Endothelial cell of umbilical vein (primary cell): ENCODE results near the gene SST. TPM values are rescaled to one million over a fixed set of nuclear protein-coding genes. Genes with fewer than 3 reads are reported as not detected.
"Not testable (repeated sequence)": the region's sequence is repeated elsewhere in the genome, so short reads cannot be mapped to it uniquely, and the experiment has no call there.

Experiments used
- BruUV-seq: library from RNA; stranded (reverse); fragments of 400-500 nt; replicated peaks from 2 replicates; lab custom pipeline; 2021; lab: Mats Ljungman, UMichigan
- CTCF ChIA-PET: fragments of 300-600, 350-600 bp; sonication (Branson Sonifier 250); formaldehyde crosslinking; loops from one replicate; lab custom pipeline; 2021; ENCODE audit warnings: antibody characterized with exemption, inconsistent platforms; lab: Charles Lee
- POLR2A ChIA-PET: fragments of 300-600, 350-600 bp; sonication (Branson Sonifier 250); formaldehyde crosslinking; loops from one replicate; lab custom pipeline; 2021; ENCODE audit warnings: antibody characterized with exemption, inconsistent platforms; lab: Charles Lee
- DNase-seq: peaks from one replicate; pipeline ENCODE4 v3.0.0-alpha.2; 2011; ENCODE audit warnings: low read depth, low spot score
- FAIRE-seq: peaks from 2 replicates; lab custom pipeline; 2011; peaks lifted over from hg19 to GRCh38; lab: Jason Lieb, UNC
- H2AFZ ChIP-seq: 2 replicates; pipeline ENCODE4 v1.6.0; 2012; ENCODE audit warnings: low read depth, low read length, control low read depth, inconsistent platforms
- H3K27ac ChIP-seq: 2 replicates; pipeline ENCODE4 v1.5.1; 2011; ENCODE audit warnings: low read depth, mild to moderate bottlenecking, control low read depth, low read length, moderate library complexity; ENCODE audit not compliant: insufficient read depth
- H3K27me3 ChIP-seq, 2 experiments: 2 replicates each; pipeline versions ENCODE4 v1.6.0 to v1.6.1; 2011; ENCODE audit warnings: low read length in 2 of 2, mixed read lengths in 1 of 2; ENCODE audit not compliant: control insufficient read depth in 2 of 2, insufficient read depth in 2 of 2
- H3K36me3 ChIP-seq, 2 experiments: 2 replicates in 1 of 2; 3 replicates in 1 of 2; pipeline ENCODE4 v1.5.1; 2011; ENCODE audit warnings: low read length in 2 of 2, mild to moderate bottlenecking in 1 of 2, moderate library complexity in 1 of 2; ENCODE audit not compliant: control insufficient read depth in 2 of 2, insufficient read depth in 2 of 2; ENCODE audit errors: extremely low read depth in 1 of 2
- H3K4me1 ChIP-seq: 3 replicates; pipeline ENCODE4 v1.5.1; 2011; ENCODE audit warnings: mild to moderate bottlenecking, low read length; ENCODE audit not compliant: control insufficient read depth, insufficient read depth; ENCODE audit errors: extremely low read depth
- H3K4me2 ChIP-seq: 2 replicates; pipeline ENCODE4 v1.6.1; 2011; ENCODE audit warnings: low read length, control low read depth, mixed read lengths; ENCODE audit not compliant: insufficient read depth
- H3K4me3 ChIP-seq, 3 experiments: fragments of 200-600 bp in 1 of 3; sonication (generic), shearing (Covaris generic) in 1 of 3; replicated peaks in 1 of 3; 2 replicates each; pipeline ENCODE4 v1.5.1; 2011 to 2016; ENCODE audit warnings: control low read depth in 3 of 3, low read length in 3 of 3, mild to moderate bottlenecking in 2 of 3, inconsistent platforms in 1 of 3, low read depth in 1 of 3, moderate library complexity in 1 of 3; ENCODE audit not compliant: insufficient read depth in 1 of 3
- H3K79me2 ChIP-seq: 2 replicates; pipeline ENCODE4 v1.6.0; 2012; ENCODE audit warnings: low read length, inconsistent platforms; ENCODE audit not compliant: control insufficient read depth, insufficient read depth
- H3K9ac ChIP-seq: replicated peaks from 2 replicates; pipeline ENCODE3; 2011; ENCODE audit warnings: low read length, control low read depth; ENCODE audit not compliant: insufficient read depth; ENCODE audit errors: extremely low read depth
- H3K9me1 ChIP-seq: replicated peaks from 3 replicates; pipeline ENCODE4 v1.6.0; 2011; ENCODE audit warnings: mild to moderate bottlenecking, low read length; ENCODE audit not compliant: control insufficient read depth, insufficient read depth; ENCODE audit errors: extremely low read depth
- H3K9me3 ChIP-seq: replicated peaks from 2 replicates; pipeline ENCODE4 v1.5.1; 2012; ENCODE audit warnings: low read length, inconsistent platforms; ENCODE audit not compliant: control insufficient read depth, insufficient read depth
- H4K20me1 ChIP-seq: replicated peaks from 2 replicates; pipeline ENCODE3; 2011; ENCODE audit warnings: mild to moderate bottlenecking, low read length; ENCODE audit not compliant: control insufficient read depth, insufficient read depth; ENCODE audit errors: extremely low read depth
- EZH2 ChIP-seq: IDR thresholded peaks from 2 replicates; pipeline ENCODE4 v1.6.1; 2012; ENCODE audit warnings: borderline replicate concordance, low read depth, mild to moderate bottlenecking, moderate library complexity, low read length, inconsistent platforms; ENCODE audit not compliant: severe bottlenecking
- FOS ChIP-seq: IDR thresholded peaks from 2 replicates; pipeline ENCODE4 v1.6.1; 2011; ENCODE audit warnings: mild to moderate bottlenecking, low read length, moderate library complexity, borderline replicate concordance; ENCODE audit not compliant: insufficient read depth
- GATA2 ChIP-seq: IDR thresholded peaks from 2 replicates; pipeline ENCODE4 v1.7.0; 2011; ENCODE audit warnings: low read depth, mild to moderate bottlenecking, moderate library complexity, mixed read lengths, low read length; ENCODE audit not compliant: insufficient read length, insufficient read depth
- JUN ChIP-seq: IDR thresholded peaks from 2 replicates; pipeline ENCODE4 v1.6.1; 2011; ENCODE audit warnings: borderline replicate concordance, low read depth; ENCODE audit not compliant: insufficient read length, insufficient read depth
- MYC ChIP-seq: IDR thresholded peaks from one replicate; pipeline ENCODE4 v1.6.1; 2011; ENCODE audit warnings: mild to moderate bottlenecking, low read depth, low read length
- POLR2A ChIP-seq: IDR thresholded peaks from 2 replicates; pipeline ENCODE4 v1.6.1; 2012; ENCODE audit warnings: low read depth, mild to moderate bottlenecking, control low read depth, low read length
- POLR2AphosphoS5 ChIP-seq: IDR thresholded peaks from 2 replicates; pipeline ENCODE4 v1.6.1; 2012; ENCODE audit warnings: low read depth, mild to moderate bottlenecking, control low read depth, low read length, moderate library complexity; ENCODE audit not compliant: insufficient read depth
- dilution Hi-C: fragments of 300-500 bp; cut with MboI; formaldehyde crosslinking; loops from one replicate; pipeline ENCODE4 v1.15.0; 2019; ENCODE audit warnings: low sequenced_read_pairs; ENCODE audit not compliant: extremely low pct_ligation_motif_present
- intact Hi-C: fragments of 100-400 bp; cut with micrococcal nuclease; formaldehyde crosslinking; loops from one replicate; pipeline ENCODE4 v1.10.0; 2022
- polyA plus RNA-seq, 4 experiments: library from polyadenylated mRNA; depleted of rRNA in 3 of 4; stranded (reverse) in 3 of 4; unstranded in 1 of 4; fragments of >200 nt; gene quantifications; 2 replicates each; pipeline versions ENCODE4 v1.2.1 to v1.2.3, GENCODE V29; 2011 to 2012; ENCODE audit warnings: missing spikeins in 1 of 4
- total RNA-seq: library from RNA; stranded (reverse); gene quantifications from 2 replicates; pipeline ENCODE4 v1.2.3, GENCODE V29; 2021
- TF ChIP-seq, protein P1 (sequence below), 2 donors: IDR thresholded peaks; 1 replicate in 1 of 2; 2 replicates in 1 of 2; pipeline ENCODE4 v1.5.1; 2011; ENCODE audit warnings: low read length in 2 of 2, mild to moderate bottlenecking in 2 of 2, moderate library complexity in 2 of 2, control low read depth in 1 of 2, inconsistent platforms in 1 of 2, low read depth in 1 of 2; ENCODE audit not compliant: insufficient read depth in 1 of 2; ENCODE audit errors: extremely low read depth in 1 of 2
- TF ChIP-seq, protein P2 (sequence below): IDR thresholded peaks from 2 replicates; pipeline ENCODE4 v1.6.1; 2011; ENCODE audit not compliant: insufficient read depth, insufficient read length

Gene SST
- total and polyA plus RNA-seq, 2 donors (not counting 3 experiments of a cell fraction or from before 2014, with no cell fraction given) = not detected

DNA sequence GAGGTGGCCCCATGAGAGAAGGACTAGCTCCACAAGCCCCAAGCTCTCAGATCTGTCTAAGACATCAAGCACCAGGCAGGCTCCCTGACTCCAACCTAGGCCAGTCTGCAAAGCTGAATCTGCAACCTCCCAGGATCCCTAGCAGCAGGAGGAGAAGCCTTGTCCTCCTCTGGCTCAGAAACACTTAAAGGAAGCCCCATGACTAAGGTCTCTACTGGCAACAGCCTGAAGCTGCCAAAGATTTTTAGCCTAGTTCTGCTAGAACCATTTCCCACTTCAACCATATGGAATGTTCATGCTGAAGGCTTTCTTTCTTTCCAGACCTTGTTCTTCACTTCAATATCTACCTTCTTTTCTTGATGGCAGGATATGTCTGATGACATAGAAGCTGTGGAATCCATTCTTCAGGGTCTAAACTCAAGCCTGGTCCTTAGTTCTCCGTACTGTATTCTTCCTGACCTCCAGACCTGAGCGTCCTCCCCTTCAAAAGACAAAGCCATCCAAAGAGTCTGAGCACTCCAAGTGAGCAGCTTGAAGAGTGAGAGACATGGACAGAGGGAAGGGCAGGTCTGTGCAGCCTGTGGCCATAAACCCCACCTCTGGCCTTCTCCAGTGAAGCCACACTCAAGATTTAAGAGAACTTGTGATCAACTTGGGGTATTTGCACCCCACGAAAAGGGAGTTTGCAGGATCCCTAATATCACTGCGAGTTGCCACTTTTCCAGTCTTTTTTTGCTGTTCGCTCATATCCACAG, 23.1 kb downstream of the SST start:
- dilution Hi-C loops (no loop called here), intact Hi-C loops (no loop called here)
- Histone ChIP-seq H3K9ac (no peak overlapping the region), H3K79me2 (no peaks in the 10 kb centered on the region), H4K20me1 (no peaks in the 10 kb centered on the region), H3K36me3 (no peaks in the 10 kb centered on the region), H3K27ac (no peak overlapping the region), H3K4me3 (no peak overlapping the region), H3K4me2 (no peak overlapping the region), H3K9me1 (no peaks in the 10 kb centered on the region), H3K4me1 (no peaks in the 10 kb centered on the region), H3K27me3 (no peaks in the 10 kb centered on the region), H2AFZ (no peak overlapping the region), H3K9me3 (no peaks in the 10 kb centered on the region)
- DNase-seq = no peak
- no peak for FAIRE-seq
- TF ChIP-seq, protein P1, sequence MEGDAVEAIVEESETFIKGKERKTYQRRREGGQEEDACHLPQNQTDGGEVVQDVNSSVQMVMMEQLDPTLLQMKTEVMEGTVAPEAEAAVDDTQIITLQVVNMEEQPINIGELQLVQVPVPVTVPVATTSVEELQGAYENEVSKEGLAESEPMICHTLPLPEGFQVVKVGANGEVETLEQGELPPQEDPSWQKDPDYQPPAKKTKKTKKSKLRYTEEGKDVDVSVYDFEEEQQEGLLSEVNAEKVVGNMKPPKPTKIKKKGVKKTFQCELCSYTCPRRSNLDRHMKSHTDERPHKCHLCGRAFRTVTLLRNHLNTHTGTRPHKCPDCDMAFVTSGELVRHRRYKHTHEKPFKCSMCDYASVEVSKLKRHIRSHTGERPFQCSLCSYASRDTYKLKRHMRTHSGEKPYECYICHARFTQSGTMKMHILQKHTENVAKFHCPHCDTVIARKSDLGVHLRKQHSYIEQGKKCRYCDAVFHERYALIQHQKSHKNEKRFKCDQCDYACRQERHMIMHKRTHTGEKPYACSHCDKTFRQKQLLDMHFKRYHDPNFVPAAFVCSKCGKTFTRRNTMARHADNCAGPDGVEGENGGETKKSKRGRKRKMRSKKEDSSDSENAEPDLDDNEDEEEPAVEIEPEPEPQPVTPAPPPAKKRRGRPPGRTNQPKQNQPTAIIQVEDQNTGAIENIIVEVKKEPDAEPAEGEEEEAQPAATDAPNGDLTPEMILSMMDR (IDR thresholded peaks at IDR 0.05; ENCODE audit: extremely low read depth in 1 of 2, insufficient read depth in 1 of 2, low read depth in 1 of 2, low read length in 2 of 2) = no peak
- TF ChIP-seq POLR2A (no peak), FOS (no peak), EZH2 (no peak), POLR2AphosphoS5 (no peak), JUN (no peak), GATA2 (no peak), MYC (no peak)
- TF ChIP-seq, protein P2, sequence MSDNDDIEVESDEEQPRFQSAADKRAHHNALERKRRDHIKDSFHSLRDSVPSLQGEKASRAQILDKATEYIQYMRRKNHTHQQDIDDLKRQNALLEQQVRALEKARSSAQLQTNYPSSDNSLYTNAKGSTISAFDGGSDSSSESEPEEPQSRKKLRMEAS = no peak
- ChIA-PET POLR2A (no interaction called here), CTCF (no interaction called here)
- BruUV-seq = no TSS peak

DNA sequence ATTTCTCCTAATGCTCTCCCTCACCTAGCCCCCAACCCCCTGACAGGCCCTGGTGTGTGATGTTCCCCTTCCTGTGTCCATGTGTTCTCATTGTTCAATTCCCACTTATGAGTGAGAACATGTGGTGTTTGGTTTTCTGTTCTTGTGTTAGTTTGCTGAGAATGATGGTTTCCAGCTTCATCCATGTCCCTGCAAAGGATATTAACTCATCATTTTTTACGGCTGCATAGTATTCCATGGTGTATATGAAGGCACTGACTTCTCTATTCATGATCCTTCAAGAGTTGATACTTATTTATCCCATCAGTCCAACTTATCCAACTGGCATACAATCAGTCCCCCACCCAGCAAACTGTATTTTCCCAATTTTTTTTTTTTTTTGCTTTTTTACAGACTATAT, 24.8 kb downstream of the SST start:
- H3K27ac ChIP-seq, dilution Hi-C loops, CTCF ChIA-PET, FAIRE-seq, H3K4me2 ChIP-seq, H3K9me1 ChIP-seq, H3K9ac ChIP-seq, H4K20me1 ChIP-seq, H2AFZ ChIP-seq, H3K9me3 ChIP-seq, H3K4me1 ChIP-seq, POLR2A ChIA-PET, H3K79me2 ChIP-seq, H3K4me3 ChIP-seq, intact Hi-C loops, DNase-seq, H3K36me3 ChIP-seq, BruUV-seq, H3K27me3 ChIP-seq: not testable (repeated sequence)
